ENCODE measurements around the gene FLYWCH1.

- TF ChIP-seq REST (IDR thresholded peaks at IDR 0.05; ENCODE audit: insufficient read depth in 1 of 2, low read depth in 2 of 2, low read length in 2 of 2) = no peak
- TF ChIP-seq POLR2AphosphoS5 (IDR thresholded peaks at IDR 0.05; ENCODE audit: low read depth, low read length) = no peak
Measured at GRCh38 chr16:2990891-2991290, 79.2 kb downstream of the FLYWCH1 start.

Measured in PFSK-1 (cell line).